ENCODE results near the gene OSCP1.

OSCP1 gene

DNA sequence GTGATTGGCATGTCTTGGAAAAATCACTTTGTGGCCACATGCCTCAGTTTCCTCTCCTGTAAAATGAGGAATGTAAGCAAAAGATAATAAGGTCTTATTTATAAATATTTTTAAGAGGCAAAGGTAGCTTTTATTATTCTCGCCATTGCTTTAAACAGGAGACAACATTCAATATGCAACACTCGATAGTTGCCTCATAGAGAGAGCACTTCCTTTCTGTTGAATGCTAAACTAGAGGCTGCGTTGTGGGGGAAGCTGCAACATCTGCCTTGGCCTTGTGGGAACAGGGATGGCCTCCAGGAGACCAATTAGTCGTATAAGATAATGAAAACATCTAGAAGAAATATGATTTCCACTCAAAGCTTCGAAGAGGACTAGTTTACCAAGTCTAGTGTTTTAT, 3.5 kb downstream of the OSCP1 start:
- TF ChIP-seq, protein P1, sequence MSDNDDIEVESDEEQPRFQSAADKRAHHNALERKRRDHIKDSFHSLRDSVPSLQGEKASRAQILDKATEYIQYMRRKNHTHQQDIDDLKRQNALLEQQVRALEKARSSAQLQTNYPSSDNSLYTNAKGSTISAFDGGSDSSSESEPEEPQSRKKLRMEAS (IDR thresholded peaks at IDR 0.05; ENCODE audit: low read depth, low read length), result peak; percentile 25; the same call in 1 of the 2 replicates
- TF ChIP-seq POLR2A (IDR thresholded peaks at IDR 0.05; ENCODE audit: extremely low read depth, insufficient read length) (no peak), MYC (IDR thresholded peaks at IDR 0.05; ENCODE audit: low read depth, low read length) (peak; percentile 36; the same call in 1 of the 2 replicates)
- TF ChIP-seq, protein P2, sequence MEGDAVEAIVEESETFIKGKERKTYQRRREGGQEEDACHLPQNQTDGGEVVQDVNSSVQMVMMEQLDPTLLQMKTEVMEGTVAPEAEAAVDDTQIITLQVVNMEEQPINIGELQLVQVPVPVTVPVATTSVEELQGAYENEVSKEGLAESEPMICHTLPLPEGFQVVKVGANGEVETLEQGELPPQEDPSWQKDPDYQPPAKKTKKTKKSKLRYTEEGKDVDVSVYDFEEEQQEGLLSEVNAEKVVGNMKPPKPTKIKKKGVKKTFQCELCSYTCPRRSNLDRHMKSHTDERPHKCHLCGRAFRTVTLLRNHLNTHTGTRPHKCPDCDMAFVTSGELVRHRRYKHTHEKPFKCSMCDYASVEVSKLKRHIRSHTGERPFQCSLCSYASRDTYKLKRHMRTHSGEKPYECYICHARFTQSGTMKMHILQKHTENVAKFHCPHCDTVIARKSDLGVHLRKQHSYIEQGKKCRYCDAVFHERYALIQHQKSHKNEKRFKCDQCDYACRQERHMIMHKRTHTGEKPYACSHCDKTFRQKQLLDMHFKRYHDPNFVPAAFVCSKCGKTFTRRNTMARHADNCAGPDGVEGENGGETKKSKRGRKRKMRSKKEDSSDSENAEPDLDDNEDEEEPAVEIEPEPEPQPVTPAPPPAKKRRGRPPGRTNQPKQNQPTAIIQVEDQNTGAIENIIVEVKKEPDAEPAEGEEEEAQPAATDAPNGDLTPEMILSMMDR (IDR thresholded peaks at IDR 0.05; ENCODE audit: low read depth, low read length), result no peak
- DNase-seq (ENCODE audit: low read depth), result peak; percentile 68
- H3K4me3 ChIP-seq (ENCODE audit: low read depth, low read length), result peak overlapping the region; percentile 18

DNA sequence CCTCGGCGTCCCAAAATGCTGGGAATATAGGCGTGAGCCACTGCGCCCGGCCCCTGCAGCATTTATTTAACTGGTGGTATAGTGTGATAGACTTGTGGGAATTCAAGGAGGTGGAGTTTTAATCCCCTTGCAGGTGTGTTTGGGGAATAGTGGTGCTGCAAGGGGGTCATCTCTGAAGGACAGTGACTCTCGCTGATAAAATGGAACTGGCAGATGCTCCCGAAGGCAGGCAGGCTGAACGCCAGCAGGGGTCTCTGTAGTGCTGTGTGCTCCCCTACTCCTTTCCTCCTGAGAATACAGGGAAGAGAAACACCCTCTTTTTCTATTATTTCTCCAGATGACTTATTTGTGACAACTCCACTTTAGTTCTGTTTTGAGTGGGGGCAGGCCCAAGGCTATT, 4.0 kb downstream of the OSCP1 start:
- TF ChIP-seq, protein P2 (IDR thresholded peaks at IDR 0.05; ENCODE audit: low read depth, low read length), result peak; percentile 91
- TF ChIP-seq, protein P1 (IDR thresholded peaks at IDR 0.05; ENCODE audit: low read depth, low read length), result no peak
- 0 out of 2 replicates have a peak, but pooled peaks have one; percentile 26 for TF ChIP-seq MYC (IDR thresholded peaks at IDR 0.05; ENCODE audit: low read depth, low read length)
- no peak for TF ChIP-seq POLR2A (IDR thresholded peaks at IDR 0.05; ENCODE audit: extremely low read depth, insufficient read length)
- peak overlapping the region; percentile 18 for H3K4me3 ChIP-seq (ENCODE audit: low read depth, low read length)
- peak; percentile 83 for DNase-seq (ENCODE audit: low read depth)

DNA sequence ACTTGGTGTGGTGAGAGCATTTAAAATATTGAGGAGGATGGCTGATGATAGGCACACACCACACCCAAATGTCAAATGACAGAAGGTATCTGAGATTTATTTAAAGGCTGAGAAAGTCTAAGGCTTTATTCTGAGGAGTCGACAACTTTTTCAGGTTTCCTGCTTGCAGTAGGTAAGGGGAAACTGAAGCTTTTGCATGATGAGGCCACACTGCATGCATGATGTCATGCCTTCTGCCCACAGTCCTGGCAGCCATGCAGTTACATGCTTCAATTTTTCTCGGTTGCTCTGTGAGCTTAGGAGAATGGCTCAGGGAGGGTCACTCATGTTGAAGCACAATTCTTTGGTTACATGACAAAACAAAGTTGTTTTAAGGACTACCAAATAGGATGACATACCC, 7.0 kb downstream of the OSCP1 start:
- no peak overlapping the region for H3K4me3 ChIP-seq (ENCODE audit: low read depth, low read length)
- DNase-seq (ENCODE audit: low read depth), result no peak

DNA sequence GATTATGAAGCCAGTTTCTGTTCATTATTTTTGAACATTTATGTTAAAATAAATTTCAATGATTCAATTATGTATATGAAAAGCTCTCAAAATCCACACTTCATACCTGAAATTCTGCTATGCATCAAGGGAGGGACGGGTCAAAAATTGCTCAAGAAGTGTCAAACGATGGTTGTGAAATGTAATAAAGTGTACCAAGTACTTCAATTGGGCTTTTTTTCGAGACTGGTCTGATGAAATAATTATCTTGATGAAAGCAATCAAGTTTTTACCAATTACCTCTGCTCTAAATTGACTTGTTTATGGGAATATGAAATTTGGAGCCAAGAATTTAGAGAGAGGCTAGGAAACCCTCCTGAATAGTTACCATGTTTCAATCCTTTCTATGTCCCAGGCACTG, 7.9 kb downstream of the OSCP1 start:
- no peak overlapping the region for H3K4me3 ChIP-seq (ENCODE audit: low read depth, low read length)
- TF ChIP-seq POLR2A (IDR thresholded peaks at IDR 0.05; ENCODE audit: extremely low read depth, insufficient read length) (no peak), MYC (IDR thresholded peaks at IDR 0.05; ENCODE audit: low read depth, low read length) (no peak)
- TF ChIP-seq, protein P2 (IDR thresholded peaks at IDR 0.05; ENCODE audit: low read depth, low read length), result no peak
- TF ChIP-seq, protein P1 (IDR thresholded peaks at IDR 0.05; ENCODE audit: low read depth, low read length), result no peak
- no peak for DNase-seq (ENCODE audit: low read depth)

More for the DNA sequence above, 7.0 kb downstream of the OSCP1 start:
- TF ChIP-seq, protein P2 (IDR thresholded peaks at IDR 0.05; ENCODE audit: low read depth, low read length), result no peak
- TF ChIP-seq POLR2A (IDR thresholded peaks at IDR 0.05; ENCODE audit: extremely low read depth, insufficient read length) (no peak), MYC (IDR thresholded peaks at IDR 0.05; ENCODE audit: low read depth, low read length) (no peak)
- TF ChIP-seq, protein P1 (IDR thresholded peaks at IDR 0.05; ENCODE audit: low read depth, low read length), result no peak

DNA sequence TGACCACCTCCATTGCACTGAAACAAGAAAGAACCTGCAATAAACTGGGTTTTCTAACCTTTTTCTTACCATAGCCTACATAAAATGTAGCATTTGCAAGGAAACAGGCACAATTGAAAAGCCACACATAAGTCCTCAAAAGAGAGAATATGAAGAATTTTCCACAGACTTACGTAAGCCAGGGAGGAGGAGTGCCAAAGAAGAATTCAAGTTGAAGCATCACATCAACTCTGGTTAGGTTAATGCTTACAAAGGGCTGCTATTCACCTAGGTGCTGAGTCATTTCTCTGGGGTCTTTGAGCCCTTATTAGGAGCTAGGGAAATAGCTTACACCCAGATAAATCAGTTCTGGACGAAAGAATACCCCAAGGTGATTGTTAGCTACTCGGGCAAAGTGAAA, 9.6 kb downstream of the OSCP1 start:
- TF ChIP-seq, protein P2 (IDR thresholded peaks at IDR 0.05; ENCODE audit: low read depth, low read length), result no peak
- TF ChIP-seq, protein P1 (IDR thresholded peaks at IDR 0.05; ENCODE audit: low read depth, low read length), result no peak
- no peak for TF ChIP-seq POLR2A (IDR thresholded peaks at IDR 0.05; ENCODE audit: extremely low read depth, insufficient read length)
- no peak for TF ChIP-seq MYC (IDR thresholded peaks at IDR 0.05; ENCODE audit: low read depth, low read length)
- H3K4me3 ChIP-seq (ENCODE audit: low read depth, low read length), result no peak overlapping the region
- DNase-seq (ENCODE audit: low read depth), result no peak
